GM18868 (cell line): ENCODE results near the gene ASTN1.
"Not testable (repeated sequence)": the region's sequence is repeated elsewhere in the genome, so short reads cannot be mapped to it uniquely, and the experiment has no call there.

Experiments
- ATAC-seq: cut with Tn5 transposase; IDR thresholded peaks from one replicate; pipeline ENCODE4 v1.9.1; 2021; ENCODE audit warnings: mild to moderate bottlenecking, moderate library complexity; ENCODE audit not compliant: unreplicated experiment

Gene ASTN1

GRCh38 chr1:177116941-177117340 lies 47.6 kb downstream of the ASTN1 start:
- no peak for ATAC-seq

GRCh38 chr1:177106614-177107365 lies 57.7 kb downstream of the ASTN1 start:
- ATAC-seq: no peak

GRCh38 chr1:177106196-177106595 lies 58.3 kb downstream of the ASTN1 start:
- no peak for ATAC-seq

DNA sequence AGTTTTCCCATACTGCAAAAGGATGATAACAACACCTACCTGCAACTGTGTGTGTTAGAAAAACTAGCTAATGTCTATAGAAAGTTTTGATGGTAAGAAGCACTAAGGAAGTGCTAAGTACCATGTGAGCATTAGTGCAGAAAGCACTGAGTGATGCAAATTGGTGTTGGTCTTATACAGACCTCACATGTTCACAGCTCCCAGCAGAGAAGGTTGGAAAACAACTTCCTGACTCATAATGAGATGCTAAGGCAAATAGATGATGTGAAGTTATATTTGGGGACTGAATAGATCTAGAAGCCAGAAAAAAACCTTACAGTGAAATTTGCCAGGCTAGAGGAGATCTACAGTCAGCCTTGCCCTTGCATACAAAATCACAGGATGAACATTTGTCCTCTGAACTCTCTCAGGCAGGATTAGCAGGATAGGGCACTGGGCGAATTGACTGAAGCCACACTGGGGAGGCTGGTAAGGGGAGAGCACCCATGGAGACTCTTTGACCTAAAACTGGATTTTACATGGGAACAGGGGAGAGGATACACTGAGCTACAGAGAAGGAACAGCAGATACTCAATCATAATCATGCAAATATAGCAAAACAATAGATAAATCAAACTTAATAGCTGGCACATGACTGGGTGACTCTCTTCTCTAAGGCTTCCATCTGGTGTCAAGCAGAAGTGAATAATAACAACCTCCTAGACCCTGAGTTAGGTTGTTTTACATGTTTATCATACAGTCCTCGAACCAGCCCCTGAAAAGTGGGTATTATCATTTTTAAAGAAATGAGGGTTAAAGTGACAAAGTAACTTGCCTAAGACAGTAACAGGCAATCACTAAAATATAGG lies 61.3 kb downstream of the ASTN1 start:
- no peak for ATAC-seq

DNA sequence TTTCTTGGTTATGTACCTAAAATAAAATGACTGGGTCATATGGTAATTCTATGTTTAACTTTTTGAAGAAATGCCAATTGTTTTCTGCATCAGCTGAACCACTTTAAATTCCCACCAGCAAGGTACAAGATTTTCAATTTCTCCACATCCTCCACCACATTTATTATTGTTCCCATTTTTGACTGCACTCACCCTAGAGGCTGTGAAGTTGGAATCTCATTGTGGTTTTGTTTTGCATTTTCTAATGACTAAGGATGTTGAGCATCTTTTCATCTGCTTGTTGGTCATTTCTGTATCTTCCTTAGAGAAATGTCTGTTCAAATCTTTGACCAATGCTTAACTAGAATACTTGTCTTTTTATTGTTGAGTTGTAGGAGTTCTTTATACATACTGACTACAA lies 72.5 kb downstream of the ASTN1 start:
- no peak for ATAC-seq

- ATAC-seq: no peak
These were observed 73.5 kb downstream of the ASTN1 start for GRCh38 chr1:177091040-177091439.

DNA sequence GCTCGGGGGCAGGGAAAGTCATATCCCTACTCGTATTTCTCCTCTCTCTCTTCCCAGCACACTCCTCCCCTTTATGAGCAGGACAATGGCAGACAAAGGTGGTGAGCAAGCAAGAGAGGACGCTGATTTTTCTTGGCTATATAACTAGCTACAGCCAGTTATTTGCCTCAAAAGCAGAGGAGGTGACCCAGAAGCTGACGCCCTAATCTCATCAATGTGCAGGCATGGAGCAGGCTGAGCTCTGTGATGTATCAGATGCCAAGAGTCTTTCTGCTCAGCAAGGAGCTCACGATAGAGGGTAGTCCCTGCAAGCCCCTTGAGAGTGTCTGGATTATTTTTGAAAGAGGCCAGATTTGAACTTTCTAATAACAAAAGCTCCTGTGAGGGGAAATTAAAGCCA lies 75.5 kb downstream of the ASTN1 start:
- no peak for ATAC-seq

- no peak for ATAC-seq
These were observed 81.4 kb downstream of the ASTN1 start for GRCh38 chr1:177082855-177083693.

GRCh38 chr1:177080564-177080963 lies 83.9 kb downstream of the ASTN1 start:
- no peak for ATAC-seq

- ATAC-seq: no peak
These were observed 86.6 kb downstream of the ASTN1 start for GRCh38 chr1:177077734-177078499.

DNA sequence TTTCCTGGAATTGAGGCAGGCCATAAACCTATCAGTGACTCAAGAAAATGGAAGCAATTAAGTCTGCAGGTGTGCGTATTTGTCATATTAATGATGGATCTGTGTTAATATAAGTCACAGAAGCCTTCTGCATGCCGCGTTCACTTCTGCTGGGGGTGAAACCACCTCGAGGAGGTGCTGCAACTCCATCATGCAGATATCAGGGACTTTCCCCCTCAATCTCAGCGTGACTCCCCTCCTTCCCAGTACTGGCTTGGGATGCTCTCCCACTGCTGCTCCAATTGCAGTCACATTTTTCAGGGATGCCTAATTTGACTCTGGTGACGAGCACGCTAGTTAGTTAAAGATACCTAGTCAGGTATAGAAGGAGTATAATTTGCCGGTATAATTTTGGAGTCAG lies 87.5 kb downstream of the ASTN1 start:
- no peak for ATAC-seq

GRCh38 chr1:177074811-177075210 lies 89.7 kb downstream of the ASTN1 start:
- ATAC-seq: not testable (repeated sequence)

GRCh38 chr1:177069490-177069889 lies 95.0 kb downstream of the ASTN1 start:
- ATAC-seq: no peak

- no peak for ATAC-seq
These were observed 96.6 kb downstream of the ASTN1 start for GRCh38 chr1:177067752-177068410.

- no peak for ATAC-seq
These were observed 99.1 kb downstream of the ASTN1 start for GRCh38 chr1:177065430-177065829.

- ATAC-seq: no peak
These were observed 100.9 kb downstream of the ASTN1 start for GRCh38 chr1:177063648-177064047.

- ATAC-seq: no peak
These were observed 110.0 kb downstream of the ASTN1 start for GRCh38 chr1:177054542-177054941.

- no peak for ATAC-seq
These were observed 110.9 kb downstream of the ASTN1 start for GRCh38 chr1:177053648-177054047.

DNA sequence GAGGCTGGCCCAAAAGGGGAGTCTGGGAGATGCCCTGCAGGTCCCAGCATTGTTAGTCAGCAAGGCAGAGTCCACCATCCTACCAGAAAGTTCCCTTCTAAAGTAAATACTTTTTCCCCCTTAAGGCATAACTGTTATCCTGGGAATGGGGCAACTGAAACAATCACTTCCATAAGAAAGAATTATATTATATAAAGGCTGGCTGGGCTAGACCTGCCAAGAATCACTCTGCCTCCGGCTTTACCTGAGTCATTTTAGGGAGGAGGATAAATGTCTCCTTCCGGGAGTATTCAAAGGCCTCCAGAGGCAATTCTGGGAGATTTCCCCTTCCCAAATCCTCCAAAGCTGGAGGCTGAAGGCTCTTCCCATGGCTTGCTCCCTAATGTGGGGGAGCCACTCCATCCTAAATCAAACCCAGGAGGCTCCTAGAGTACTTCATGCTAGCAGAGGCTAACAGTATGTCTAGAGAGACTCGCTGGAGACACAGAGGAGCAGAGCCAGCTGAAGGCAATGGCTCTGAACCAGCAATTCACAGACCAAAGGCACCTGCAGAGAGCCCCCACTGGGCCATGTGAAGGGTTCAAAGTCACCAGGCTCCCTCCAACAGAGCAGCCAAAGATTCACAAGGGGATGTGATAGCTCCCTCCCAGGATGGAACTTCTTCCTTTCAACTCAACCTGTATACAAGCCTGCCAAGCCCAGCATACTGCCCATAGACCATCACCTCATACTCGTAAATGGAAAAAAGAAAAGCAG lies 116.0 kb downstream of the ASTN1 start:
- ATAC-seq: no peak
